Panc1 (cell line): ENCODE data around the gene STAT4.

Experiments used
- CTCF ChIP-seq: fragments of 450-650 bp; IDR thresholded peaks from 2 replicates; pipeline ENCODE4 v1.5.1; 2017; ENCODE audit warnings: mild to moderate bottlenecking
- POLR2AphosphoS5 ChIP-seq: IDR thresholded peaks from 2 replicates; pipeline ENCODE4 v1.6.1; 2012; ENCODE audit warnings: mild to moderate bottlenecking, low read depth, low read length, moderate library complexity

GRCh38 chr2:190986221-190986953 is 164.4 kb downstream of the STAT4 start:
- TF ChIP-seq POLR2AphosphoS5, result no peak
- TF ChIP-seq CTCF, result no peak
